MM.1S (cell line): ENCODE data around the gene SORCS2.

ENCODE experiments used
- DNase-seq: peaks from one replicate; pipeline ENCODE4 v3.0.0-alpha.2; 2015
- H2AFZ ChIP-seq: fragments of 300-600 bp; sonication (generic); 2 replicates; pipeline ENCODE4 v1.6.0; 2016; ENCODE audit warnings: antibody characterized with exemption, low read length
- H3F3A ChIP-seq: fragments of 300-600 bp; sonication (generic); 2 replicates; pipeline ENCODE4 v1.6.1; 2016; ENCODE audit warnings: mild to moderate bottlenecking, antibody characterized with exemption, low read length, moderate library complexity, mixed read lengths; ENCODE audit not compliant: insufficient read depth
- H3K27ac ChIP-seq: fragments of 300-600 bp; sonication (generic); 2 replicates; pipeline ENCODE4 v1.5.1; 2016; ENCODE audit warnings: mild to moderate bottlenecking, low read length
- H3K27me3 ChIP-seq: fragments of 300-600 bp; sonication (generic); replicated peaks from 2 replicates; pipeline ENCODE4 v1.6.0; 2016; ENCODE audit warnings: low read length; ENCODE audit not compliant: insufficient read depth
- H3K36me3 ChIP-seq: fragments of 300-600 bp; sonication (generic); replicated peaks from 2 replicates; pipeline ENCODE4 v1.6.1; 2016; ENCODE audit warnings: mild to moderate bottlenecking, low read length, mixed read lengths; ENCODE audit not compliant: insufficient read depth
- H3K4me1 ChIP-seq: fragments of 300-600 bp; sonication (generic); 2 replicates; pipeline ENCODE4 v1.6.1; 2016; ENCODE audit warnings: low read length, mixed read lengths
- H3K4me2 ChIP-seq: fragments of 300-600 bp; sonication (generic); 2 replicates; pipeline ENCODE4 v1.6.0; 2016; ENCODE audit warnings: low read depth, low read length
- H3K4me3 ChIP-seq: fragments of 300-600 bp; sonication (generic); 2 replicates; pipeline ENCODE4 v1.5.1; 2016; ENCODE audit warnings: low read length, mixed read lengths
- H3K79me2 ChIP-seq: fragments of 300-600 bp; sonication (generic); 2 replicates; pipeline ENCODE4 v1.6.1; 2016; ENCODE audit warnings: mixed run types, low read length, mixed read lengths
- H3K9ac ChIP-seq: fragments of 300-600 bp; sonication (generic); 2 replicates; pipeline ENCODE4 v1.6.1; 2016; ENCODE audit warnings: low read length, mixed read lengths
- H3K9me2 ChIP-seq: fragments of 300-600 bp; sonication (generic); replicated peaks from 2 replicates; pipeline ENCODE4 v1.6.1; 2016; ENCODE audit warnings: mild to moderate bottlenecking, low read length, mixed read lengths; ENCODE audit not compliant: insufficient read depth
- H3K9me3 ChIP-seq: fragments of 300-600 bp; sonication (generic); replicated peaks from 2 replicates; pipeline ENCODE4 v1.6.1; 2016; ENCODE audit warnings: mild to moderate bottlenecking, low read length, mixed read lengths; ENCODE audit not compliant: insufficient read depth
- H4K20me1 ChIP-seq: fragments of 300-600 bp; sonication (generic); 2 replicates; pipeline ENCODE4 v1.6.1; 2016; ENCODE audit warnings: mild to moderate bottlenecking, low read length, moderate library complexity, mixed read lengths; ENCODE audit not compliant: insufficient read depth
- CTCF ChIP-seq: fragments of 300-600 bp; sonication (generic); IDR thresholded peaks from 2 replicates; pipeline ENCODE4 v1.5.1; 2016; ENCODE audit warnings: antibody characterized with exemption, low read length, mixed read lengths
- EZH2 ChIP-seq: fragments of 300-600 bp; sonication (generic); optimal IDR thresholded peaks from 2 replicates; pipeline ENCODE3; 2017; ENCODE audit warnings: low read depth, mild to moderate bottlenecking, antibody characterized with exemption, low read length, mixed read lengths
- EZH2phosphoT487 ChIP-seq: fragments of 300-600 bp; sonication (generic); IDR thresholded peaks from 2 replicates; pipeline ENCODE4 v1.6.1; 2018; ENCODE audit warnings: antibody characterized with exemption, low read length

The SORCS2 gene

GRCh38 chr4:7322166-7322991 lies 130.0 kb downstream of the SORCS2 start:
- no peak for TF ChIP-seq CTCF
- no peak for TF ChIP-seq EZH2
- no peak for TF ChIP-seq EZH2phosphoT487

DNA sequence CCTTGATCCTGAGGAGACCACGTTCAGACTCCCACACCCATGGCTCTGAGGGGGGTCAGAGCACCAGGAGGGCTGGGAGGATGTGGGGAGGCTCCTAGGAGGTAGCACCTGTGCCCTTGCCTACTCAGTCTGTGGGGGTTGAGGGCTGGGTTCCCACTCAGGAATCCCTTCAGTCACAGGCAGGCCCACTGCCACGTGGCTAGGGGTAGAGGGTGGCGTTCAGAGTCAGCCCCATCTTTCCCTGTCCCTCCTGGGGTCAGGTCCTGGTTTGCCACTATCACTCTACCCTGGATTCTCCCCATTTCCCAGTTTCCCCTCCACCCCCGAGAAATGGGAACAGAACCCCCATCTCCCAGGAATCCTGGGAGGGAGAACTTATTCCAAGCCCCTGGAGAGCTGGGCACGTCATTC lies 131.1 kb downstream of the SORCS2 start:
- no peaks in the 10 kb centered on the region for H3K9me2 ChIP-seq
- H3K79me2 ChIP-seq = no peaks in the 10 kb centered on the region
- TF ChIP-seq EZH2phosphoT487 (no peak), CTCF (no peak), EZH2 (no peak)
- no peaks in the 10 kb centered on the region for H4K20me1 ChIP-seq
- no peaks in the 10 kb centered on the region for H3K36me3 ChIP-seq
- H3K27me3 ChIP-seq = peaks cover 90% of the 10 kb centered on the region
- H3K4me3 ChIP-seq = no peak overlapping the region
- no peak overlapping the region for H3K9ac ChIP-seq
- no peaks in the 10 kb centered on the region for H3K9me3 ChIP-seq
- H2AFZ ChIP-seq = no peak overlapping the region
- H3F3A ChIP-seq = no peaks in the 10 kb centered on the region
- no peak overlapping the region for H3K27ac ChIP-seq
- H3K4me2 ChIP-seq = no peak overlapping the region
- H3K4me1 ChIP-seq = no peaks in the 10 kb centered on the region
- no peak for DNase-seq

More at GRCh38 chr4:7322166-7322991, 130.0 kb downstream of the SORCS2 start:
- no peaks in the 10 kb centered on the region for H3K4me1 ChIP-seq
- H2AFZ ChIP-seq = no peak overlapping the region
- H3K9ac ChIP-seq = no peak overlapping the region
- H3K36me3 ChIP-seq = no peaks in the 10 kb centered on the region
- no peaks in the 10 kb centered on the region for H3K79me2 ChIP-seq
- H3K4me3 ChIP-seq = no peak overlapping the region
- H4K20me1 ChIP-seq = no peaks in the 10 kb centered on the region
- no peaks in the 10 kb centered on the region for H3K9me2 ChIP-seq
- H3K27me3 ChIP-seq = peaks cover 95% of the 10 kb centered on the region
- H3K9me3 ChIP-seq = no peaks in the 10 kb centered on the region
- no peak overlapping the region for H3K27ac ChIP-seq
- no peak for DNase-seq
- no peak overlapping the region for H3K4me2 ChIP-seq
- H3F3A ChIP-seq = no peaks in the 10 kb centered on the region

DNA sequence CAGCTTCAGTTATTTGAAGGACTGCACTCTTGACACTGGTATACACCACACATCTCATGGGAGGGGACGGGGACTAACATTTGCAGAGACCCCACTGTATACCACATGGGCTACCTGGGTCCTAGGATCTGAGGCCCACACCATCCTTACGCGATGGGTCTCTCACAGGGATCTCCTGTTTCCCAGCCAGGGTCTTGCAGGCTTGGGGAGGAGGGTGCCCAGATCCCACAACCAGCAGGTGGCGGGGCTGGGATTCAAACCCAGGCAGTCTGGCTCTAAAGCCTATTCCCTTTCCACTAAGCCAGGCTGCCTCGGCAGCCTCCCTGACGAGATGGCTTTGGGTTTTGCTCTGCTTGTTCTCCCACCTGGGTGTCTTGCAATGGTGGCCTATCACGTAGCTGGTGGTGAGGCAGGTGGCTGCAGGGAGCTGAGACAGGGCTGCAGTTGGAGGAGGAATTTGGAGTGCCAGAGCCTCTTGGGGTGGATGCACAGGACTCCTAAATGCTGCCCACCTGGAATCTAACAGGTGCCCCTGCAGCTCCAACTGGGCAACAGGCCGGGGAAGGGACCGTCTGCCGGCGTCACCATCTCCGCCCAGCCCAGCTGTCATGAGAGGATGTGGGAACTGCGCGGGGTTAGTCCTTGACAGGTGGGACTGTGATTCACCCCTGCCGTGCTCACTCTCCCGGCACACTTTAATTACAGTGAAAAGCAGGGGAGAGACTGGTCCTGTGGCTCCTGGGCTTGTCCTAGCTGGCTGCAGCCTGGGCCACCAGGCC lies 131.7 kb downstream of the SORCS2 start:
- Histone ChIP-seq H4K20me1 (no peaks in the 10 kb centered on the region), H3K36me3 (no peaks in the 10 kb centered on the region), H3K27me3 (peaks cover 91% of the 10 kb centered on the region), H2AFZ (no peak overlapping the region), H3F3A (no peaks in the 10 kb centered on the region), H3K79me2 (no peaks in the 10 kb centered on the region), H3K9me2 (no peaks in the 10 kb centered on the region), H3K9ac (no peak overlapping the region), H3K9me3 (no peaks in the 10 kb centered on the region), H3K4me1 (no peaks in the 10 kb centered on the region), H3K4me2 (no peak overlapping the region), H3K4me3 (no peak overlapping the region), H3K27ac (no peak overlapping the region)
- DNase-seq = no peak
- TF ChIP-seq CTCF = no peak
